ENCODE data around the gene ZNF804A. TPM values are rescaled to one million over a fixed set of nuclear protein-coding genes. Genes with fewer than 3 reads are reported as not detected.

Gene ZNF804A
- total and polyA plus RNA-seq, 5 donors from 2014 or later, result not detected

DNA sequence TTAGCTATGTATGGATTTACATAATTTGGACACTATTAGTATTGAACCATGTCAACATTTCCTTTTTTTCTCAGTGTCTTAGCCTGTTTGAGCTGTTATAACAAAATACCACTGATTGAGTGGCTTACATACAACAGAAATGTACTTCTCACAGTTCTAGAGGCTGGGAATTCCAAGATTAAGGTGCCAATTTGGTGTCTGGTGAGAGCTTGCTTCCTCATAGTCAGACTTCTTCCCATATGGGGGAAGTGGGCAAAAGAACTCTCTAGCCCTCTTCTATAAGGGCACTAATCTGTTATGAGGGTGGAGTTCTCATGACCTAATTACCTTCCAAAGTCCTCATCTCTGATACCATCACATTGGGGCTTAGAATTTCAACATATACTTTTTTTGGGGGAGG is 12.6 kb downstream of the ZNF804A start:
- no peaks in the 10 kb centered on the region for H3K4me1 Mint-ChIP-seq
- Histone ChIP-seq H3K4me3 (ENCODE audit: low read depth, low read length) (no peak overlapping the region), H3K27ac (ENCODE audit: insufficient read depth, low read length, poor library complexity, severe bottlenecking) (no peak overlapping the region), H3K27me3 (ENCODE audit: control insufficient read depth, insufficient read depth, low read length) (no peaks in the 10 kb centered on the region), H3K4me1 (ENCODE audit: control insufficient read depth, insufficient read depth, low read length, poor library complexity, severe bottlenecking) (no peaks in the 10 kb centered on the region), H3K36me3 (ENCODE audit: control insufficient read depth, insufficient read depth, low read length) (no peaks in the 10 kb centered on the region), H3K9me3 (ENCODE audit: control insufficient read depth in 2 of 2, low read length in 2 of 2) (no peaks in the 10 kb centered on the region)
- DNase-seq, result no peak
- no peak for ATAC-seq (ENCODE audit: low read depth in 2 of 2)
- H3K4me3 Mint-ChIP-seq, result no peak overlapping the region
- H3K27me3 Mint-ChIP-seq, result no peaks in the 10 kb centered on the region
- H3K27ac Mint-ChIP-seq, result no peak overlapping the region
- peaks cover 0 to 8% (median 3%) of the 10 kb centered on the region in 7 donors for H3K9me3 Mint-ChIP-seq
- no peaks in the 10 kb centered on the region for H3K36me3 Mint-ChIP-seq

DNA sequence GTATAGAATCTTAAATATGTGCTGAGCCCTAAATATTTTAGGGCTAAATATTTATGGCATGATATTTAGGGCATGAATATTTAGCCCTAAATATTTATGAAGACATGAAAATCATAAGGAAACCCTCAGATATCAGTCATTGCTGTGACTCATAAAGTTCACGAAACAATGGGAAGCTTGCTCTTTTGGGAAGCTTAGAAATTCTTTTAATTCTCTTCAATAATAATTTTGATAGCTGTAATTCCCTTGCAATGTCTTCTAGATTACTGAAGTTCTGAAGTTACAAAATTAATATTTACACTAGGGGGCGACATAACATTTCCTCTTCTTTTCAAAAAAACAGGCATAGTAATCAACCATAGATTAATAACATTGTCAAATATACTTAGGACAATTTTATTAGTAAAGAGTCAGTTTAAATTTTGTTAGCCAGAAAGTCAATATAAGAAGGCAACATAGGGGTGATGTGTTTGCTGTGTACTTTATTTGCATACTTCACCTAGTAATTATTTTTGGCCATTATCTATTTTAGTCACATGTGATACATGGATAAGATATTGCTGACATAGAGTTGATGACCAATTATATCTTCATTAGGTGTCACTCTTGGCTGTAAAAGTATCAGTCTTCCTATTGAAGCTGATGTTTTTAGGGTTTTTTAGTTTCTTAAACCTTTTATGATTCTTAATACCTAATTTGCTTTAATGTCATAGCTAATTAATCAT is 13.2 kb downstream of the ZNF804A start:
- Histone ChIP-seq H3K9me3 (ENCODE audit: control insufficient read depth in 2 of 2, low read length in 2 of 2) (no peaks in the 10 kb centered on the region), H3K36me3 (ENCODE audit: control insufficient read depth, insufficient read depth, low read length) (no peaks in the 10 kb centered on the region), H3K4me1 (ENCODE audit: control insufficient read depth, insufficient read depth, low read length, poor library complexity, severe bottlenecking) (no peaks in the 10 kb centered on the region), H3K27me3 (ENCODE audit: control insufficient read depth, insufficient read depth, low read length) (no peaks in the 10 kb centered on the region), H3K27ac (ENCODE audit: insufficient read depth, low read length, poor library complexity, severe bottlenecking) (no peak overlapping the region), H3K4me3 (ENCODE audit: low read depth, low read length) (no peak overlapping the region)
- no peak for DNase-seq
- Mint-ChIP-seq H3K4me1 (no peaks in the 10 kb centered on the region), H3K4me3 (no peak overlapping the region), H3K27me3 (no peaks in the 10 kb centered on the region), H3K27ac (no peak overlapping the region), H3K9me3 (peaks cover 0 to 7% (median 3%) of the 10 kb centered on the region in 7 donors), H3K36me3 (no peaks in the 10 kb centered on the region)
- ATAC-seq (ENCODE audit: low read depth in 2 of 2), result no peak

DNA sequence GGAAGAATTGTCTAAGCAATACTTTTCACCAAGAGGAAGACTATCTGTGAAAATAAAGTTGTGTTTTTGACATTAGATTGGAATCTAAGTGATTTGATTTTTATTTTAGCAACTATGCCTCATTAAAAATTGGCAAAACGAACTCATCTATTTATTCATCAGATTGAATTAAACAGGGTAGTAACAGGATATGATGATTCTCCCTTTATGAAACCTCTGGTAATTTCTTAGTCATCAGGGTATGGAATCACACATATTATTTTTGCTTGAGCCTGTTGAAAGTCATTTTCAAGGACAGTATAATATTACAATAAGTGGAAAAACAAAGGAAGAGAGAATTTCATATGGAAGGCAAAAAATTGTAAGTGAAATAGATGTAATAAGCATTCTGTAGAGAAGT is 22.0 kb downstream of the ZNF804A start:
- H3K4me1 Mint-ChIP-seq, result no peaks in the 10 kb centered on the region
- Histone ChIP-seq H3K4me1 (ENCODE audit: control insufficient read depth, insufficient read depth, low read length, poor library complexity, severe bottlenecking) (no peaks in the 10 kb centered on the region), H3K27me3 (ENCODE audit: control insufficient read depth, insufficient read depth, low read length) (no peaks in the 10 kb centered on the region), H3K36me3 (ENCODE audit: control insufficient read depth, insufficient read depth, low read length) (no peaks in the 10 kb centered on the region), H3K9me3 (ENCODE audit: control insufficient read depth in 2 of 2, low read length in 2 of 2) (no peaks in the 10 kb centered on the region), H3K27ac (ENCODE audit: insufficient read depth, low read length, poor library complexity, severe bottlenecking) (no peak overlapping the region), H3K4me3 (ENCODE audit: low read depth, low read length) (no peak overlapping the region)
- H3K27me3 Mint-ChIP-seq, result no peaks in the 10 kb centered on the region
- H3K9me3 Mint-ChIP-seq, result peaks cover 0 to 8% (median 0%) of the 10 kb centered on the region in 7 donors
- ATAC-seq (ENCODE audit: low read depth in 2 of 2) (no peak), DNase-seq (no peak)
- H3K36me3 Mint-ChIP-seq, result no peaks in the 10 kb centered on the region
- H3K27ac Mint-ChIP-seq, result no peak overlapping the region
- no peak overlapping the region for H3K4me3 Mint-ChIP-seq

DNA sequence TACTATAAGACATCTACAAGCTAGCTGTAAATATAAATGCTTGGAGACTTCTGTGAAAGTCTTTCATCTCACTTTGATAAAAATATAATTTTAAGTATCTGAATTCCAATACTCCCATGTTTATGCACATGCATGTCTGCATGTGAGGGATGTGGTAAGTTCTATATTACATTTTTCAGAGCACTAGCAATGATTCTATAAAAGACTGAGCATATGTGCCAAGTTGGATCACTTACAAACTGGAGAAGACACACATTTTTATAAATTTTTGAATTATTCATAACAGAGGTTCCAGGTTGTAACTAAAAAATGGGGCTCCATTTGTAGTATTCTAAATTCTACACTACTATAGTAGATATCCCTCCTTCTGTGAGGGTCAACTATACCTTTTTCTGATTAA is 26.0 kb downstream of the ZNF804A start:
- Histone ChIP-seq H3K36me3 (ENCODE audit: control insufficient read depth, insufficient read depth, low read length) (no peaks in the 10 kb centered on the region), H3K27ac (ENCODE audit: insufficient read depth, low read length, poor library complexity, severe bottlenecking) (no peak overlapping the region), H3K4me1 (ENCODE audit: control insufficient read depth, insufficient read depth, low read length, poor library complexity, severe bottlenecking) (no peaks in the 10 kb centered on the region), H3K9me3 (ENCODE audit: control insufficient read depth in 2 of 2, low read length in 2 of 2) (no peaks in the 10 kb centered on the region), H3K27me3 (ENCODE audit: control insufficient read depth, insufficient read depth, low read length) (no peaks in the 10 kb centered on the region), H3K4me3 (ENCODE audit: low read depth, low read length) (no peak overlapping the region)
- H3K4me3 Mint-ChIP-seq, result no peak overlapping the region
- no peak overlapping the region for H3K27ac Mint-ChIP-seq
- H3K4me1 Mint-ChIP-seq, result no peaks in the 10 kb centered on the region
- H3K36me3 Mint-ChIP-seq, result no peaks in the 10 kb centered on the region
- no peaks in the 10 kb centered on the region for H3K27me3 Mint-ChIP-seq
- ATAC-seq (ENCODE audit: low read depth in 2 of 2) (no peak), DNase-seq (no peak)
- peaks cover 0 to 7% (median 1%) of the 10 kb centered on the region in 7 donors for H3K9me3 Mint-ChIP-seq

DNA sequence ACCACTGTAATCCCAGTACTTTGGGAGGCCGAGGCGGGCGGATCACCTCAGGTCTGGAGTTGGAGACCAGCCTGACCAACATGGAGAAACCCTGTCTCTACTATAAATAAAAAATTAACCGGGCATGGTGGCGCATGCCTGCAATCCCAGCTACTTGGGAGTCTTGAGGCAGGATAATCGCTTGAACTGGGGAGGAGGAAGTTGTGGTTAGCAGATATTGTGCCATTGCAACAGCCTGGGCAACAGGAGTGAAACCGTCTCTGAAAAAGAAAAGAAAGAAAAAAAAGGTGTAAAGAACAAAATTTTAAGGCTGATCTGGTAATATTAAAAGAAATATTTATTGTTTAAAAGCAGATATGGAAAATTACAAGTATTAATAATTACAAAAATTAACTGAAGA is 29.7 kb downstream of the ZNF804A start:
- ATAC-seq (ENCODE audit: low read depth in 2 of 2), result no peak
- no peaks in the 10 kb centered on the region for H3K4me1 Mint-ChIP-seq
- H3K27ac Mint-ChIP-seq, result no peak overlapping the region
- no peak overlapping the region for H3K4me3 Mint-ChIP-seq
- no peaks in the 10 kb centered on the region for H3K36me3 Mint-ChIP-seq
- Histone ChIP-seq H3K27ac (ENCODE audit: insufficient read depth, low read length, poor library complexity, severe bottlenecking) (no peak overlapping the region), H3K36me3 (ENCODE audit: control insufficient read depth, insufficient read depth, low read length) (no peaks in the 10 kb centered on the region), H3K9me3 (ENCODE audit: control insufficient read depth in 2 of 2, low read length in 2 of 2) (no peaks in the 10 kb centered on the region), H3K4me3 (ENCODE audit: low read depth, low read length) (no peak overlapping the region), H3K4me1 (ENCODE audit: control insufficient read depth, insufficient read depth, low read length, poor library complexity, severe bottlenecking) (no peaks in the 10 kb centered on the region), H3K27me3 (ENCODE audit: control insufficient read depth, insufficient read depth, low read length) (no peaks in the 10 kb centered on the region)
- DNase-seq, result no peak
- no peaks in the 10 kb centered on the region for H3K27me3 Mint-ChIP-seq
- H3K9me3 Mint-ChIP-seq, result peaks cover 0 to 6% (median 0%) of the 10 kb centered on the region in 7 donors

DNA sequence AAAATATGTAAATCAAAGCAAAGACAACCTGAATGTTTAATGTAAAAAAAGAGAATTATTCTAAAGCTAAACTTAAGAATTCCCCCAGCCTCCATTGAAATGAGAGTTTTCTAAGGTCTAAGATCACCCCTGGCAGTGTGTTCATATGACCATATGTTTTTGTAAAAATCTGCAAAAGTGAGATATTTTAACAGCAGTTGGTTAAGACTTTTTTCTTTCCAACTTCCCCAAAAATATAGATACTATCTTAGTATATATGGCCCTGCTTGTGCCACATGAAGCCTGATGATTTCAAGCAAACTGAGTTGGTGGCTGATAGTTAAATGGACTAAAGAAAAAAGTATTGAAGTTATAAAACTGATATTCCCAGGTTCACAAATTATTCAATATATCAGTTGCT is 35.4 kb downstream of the ZNF804A start:
- DNase-seq, result no peak
- H3K4me1 Mint-ChIP-seq, result no peaks in the 10 kb centered on the region
- Histone ChIP-seq H3K27ac (ENCODE audit: insufficient read depth, low read length, poor library complexity, severe bottlenecking) (no peak overlapping the region), H3K27me3 (ENCODE audit: control insufficient read depth, insufficient read depth, low read length) (no peaks in the 10 kb centered on the region), H3K9me3 (ENCODE audit: control insufficient read depth in 2 of 2, low read length in 2 of 2) (no peaks in the 10 kb centered on the region), H3K4me3 (ENCODE audit: low read depth, low read length) (no peak overlapping the region), H3K4me1 (ENCODE audit: control insufficient read depth, insufficient read depth, low read length, poor library complexity, severe bottlenecking) (no peaks in the 10 kb centered on the region), H3K36me3 (ENCODE audit: control insufficient read depth, insufficient read depth, low read length) (no peaks in the 10 kb centered on the region)
- H3K27me3 Mint-ChIP-seq, result no peaks in the 10 kb centered on the region
- H3K9me3 Mint-ChIP-seq, result peaks cover 0 to 2% (median 0%) of the 10 kb centered on the region in 7 donors
- no peak for ATAC-seq (ENCODE audit: low read depth in 2 of 2)
- H3K4me3 Mint-ChIP-seq, result no peak overlapping the region
- no peaks in the 10 kb centered on the region for H3K36me3 Mint-ChIP-seq
- no peak overlapping the region for H3K27ac Mint-ChIP-seq

DNA sequence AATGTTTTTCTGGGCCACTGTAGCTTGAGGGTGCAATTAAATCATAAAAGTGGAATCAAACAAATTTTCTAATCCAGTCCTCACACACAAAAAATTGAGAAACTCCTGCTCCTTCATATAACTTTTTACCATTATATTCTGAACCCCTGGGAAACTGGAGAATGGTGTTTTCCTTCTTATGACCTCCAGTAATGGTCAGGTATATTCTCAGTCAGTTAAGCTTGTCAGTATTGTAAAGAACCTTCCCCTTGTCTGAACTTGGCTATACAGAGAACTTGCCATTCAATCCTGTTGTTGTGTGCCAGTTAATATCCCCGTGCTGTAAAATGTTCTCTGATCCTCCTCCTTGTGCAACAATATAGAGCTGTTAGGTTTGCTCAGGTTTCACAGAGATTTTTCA is 39.5 kb downstream of the ZNF804A start:
- no peaks in the 10 kb centered on the region for H3K4me1 ChIP-seq (ENCODE audit: control insufficient read depth, insufficient read depth, low read length, poor library complexity, severe bottlenecking)
- no peaks in the 10 kb centered on the region for H3K4me1 Mint-ChIP-seq
- H3K36me3 ChIP-seq (ENCODE audit: control insufficient read depth, insufficient read depth, low read length), result no peaks in the 10 kb centered on the region
- H3K9me3 Mint-ChIP-seq, result peaks cover 0 to 4% (median 0%) of the 10 kb centered on the region in 7 donors
- H3K36me3 Mint-ChIP-seq, result no peaks in the 10 kb centered on the region
- H3K27ac Mint-ChIP-seq, result no peak overlapping the region
- no peaks in the 10 kb centered on the region for H3K9me3 ChIP-seq (ENCODE audit: control insufficient read depth in 2 of 2, low read length in 2 of 2)
- H3K27me3 Mint-ChIP-seq, result no peaks in the 10 kb centered on the region
- ATAC-seq (ENCODE audit: low read depth in 2 of 2) (no peak), DNase-seq (no peak)
- no peak overlapping the region for H3K27ac ChIP-seq (ENCODE audit: insufficient read depth, low read length, poor library complexity, severe bottlenecking)
- H3K27me3 ChIP-seq (ENCODE audit: control insufficient read depth, insufficient read depth, low read length), result no peaks in the 10 kb centered on the region
- H3K4me3 Mint-ChIP-seq, result no peak overlapping the region
- no peak overlapping the region for H3K4me3 ChIP-seq (ENCODE audit: low read depth, low read length)

DNA sequence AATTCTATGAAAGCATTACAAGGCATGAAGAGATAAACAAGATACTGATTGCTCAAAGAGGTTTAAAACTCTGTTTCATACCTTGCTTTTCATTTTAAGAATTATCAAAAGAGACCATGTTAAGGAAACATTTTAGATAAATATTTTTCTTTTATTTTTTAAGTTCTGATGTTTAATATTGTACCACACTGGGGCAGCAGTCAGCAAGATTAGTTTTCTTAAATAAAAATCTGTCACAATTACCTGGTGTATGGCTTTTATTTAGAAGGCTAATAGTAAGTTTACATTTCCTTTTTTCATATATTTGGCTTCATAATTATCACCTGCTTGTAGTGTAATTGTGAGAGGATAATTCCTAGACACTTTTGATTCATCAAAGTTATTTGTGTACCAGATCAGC is 46.4 kb downstream of the ZNF804A start:
- Histone ChIP-seq H3K36me3 (ENCODE audit: control insufficient read depth, insufficient read depth, low read length) (no peaks in the 10 kb centered on the region), H3K4me3 (ENCODE audit: low read depth, low read length) (no peak overlapping the region), H3K27me3 (ENCODE audit: control insufficient read depth, insufficient read depth, low read length) (no peaks in the 10 kb centered on the region), H3K4me1 (ENCODE audit: control insufficient read depth, insufficient read depth, low read length, poor library complexity, severe bottlenecking) (no peaks in the 10 kb centered on the region), H3K9me3 (ENCODE audit: control insufficient read depth in 2 of 2, low read length in 2 of 2) (no peaks in the 10 kb centered on the region), H3K27ac (ENCODE audit: insufficient read depth, low read length, poor library complexity, severe bottlenecking) (no peak overlapping the region)
- Mint-ChIP-seq H3K27me3 (no peaks in the 10 kb centered on the region), H3K9me3 (peaks cover 0 to 16% (median 3%) of the 10 kb centered on the region in 7 donors), H3K4me1 (no peaks in the 10 kb centered on the region), H3K4me3 (no peak overlapping the region), H3K36me3 (no peaks in the 10 kb centered on the region), H3K27ac (no peak overlapping the region)
- ATAC-seq (ENCODE audit: low read depth in 2 of 2), result no peak
- no peak for DNase-seq
